ENCODE data around the gene PAF1. TPM values are rescaled to one million over a fixed set of nuclear protein-coding genes. Genes with fewer than 3 reads are reported as not detected.

PAF1 gene
- total RNA-seq, 2 experiments from 2014 or later = 31.9 to 34.9 TPM

- peak overlapping the region; percentile 93 for H3K27ac Mint-ChIP-seq
Observed at GRCh38 chr19:39401549-39402345, 10.8 kb upstream of the PAF1 start.

GRCh38 chr19:39401070-39401548, 10.2 kb upstream of the PAF1 start:
- no peak for DNase-seq
- H3K9me3 Mint-ChIP-seq = no peaks in the 10 kb centered on the region
- intact Hi-C loops (cut with micrococcal nuclease) = loop anchor here (5.0 to 10.0 kb wide), 2 partner anchors 1026 to 1214 kb away; partner anchors contain the start of gene SERTAD1
- CTCF ChIA-PET = interaction anchor here (1.3 to 4.7 kb wide), 3 partner anchors 10 to 132 kb away, joined by 6 to 45 read pairs (median 7); partner anchors contain the start of genes EID2B, MED29 and PLEKHG2
- peak overlapping the region; percentile 84 for H3K4me3 Mint-ChIP-seq
- H3K27ac Mint-ChIP-seq = peak overlapping the region; percentile 93
- H3K36me3 Mint-ChIP-seq (ENCODE audit: low read depth) = peaks cover 6% of the 10 kb centered on the region
- peaks cover 73% of the 10 kb centered on the region for H3K4me1 Mint-ChIP-seq (ENCODE audit: low read depth)
- no peaks in the 10 kb centered on the region for H3K27me3 Mint-ChIP-seq (ENCODE audit: low read depth)

More at GRCh38 chr19:39401549-39402345, 10.8 kb upstream of the PAF1 start:
- peak overlapping the region; percentile 84 for H3K4me3 Mint-ChIP-seq
- H3K36me3 Mint-ChIP-seq (ENCODE audit: low read depth) = peaks cover 8% of the 10 kb centered on the region
- DNase-seq = peak; percentile 86
- H3K4me1 Mint-ChIP-seq (ENCODE audit: low read depth) = peaks cover 75% of the 10 kb centered on the region
- CTCF ChIA-PET = interaction anchor here (1.3 to 4.7 kb wide), 3 partner anchors 10 to 131 kb away, joined by 6 to 45 read pairs (median 7); partner anchors contain the start of genes EID2B, MED29 and PLEKHG2
- no peaks in the 10 kb centered on the region for H3K9me3 Mint-ChIP-seq
- H3K27me3 Mint-ChIP-seq (ENCODE audit: low read depth) = no peaks in the 10 kb centered on the region
- intact Hi-C loops (cut with micrococcal nuclease) = loop anchor here (1.0 to 10.0 kb wide), 4 partner anchors 10 to 1213 kb away; partner anchors contain the start of genes MED29, PAF1, PLEKHG2 and SERTAD1

- H3K27ac Mint-ChIP-seq = no peak overlapping the region
- intact Hi-C loops (cut with micrococcal nuclease) = loop anchor here (5.0 to 10.0 kb wide), 2 partner anchors 1027 to 1215 kb away; partner anchors contain the start of gene SERTAD1
- H3K9me3 Mint-ChIP-seq = no peaks in the 10 kb centered on the region
- H3K27me3 Mint-ChIP-seq (ENCODE audit: low read depth) = no peaks in the 10 kb centered on the region
- DNase-seq = no peak
- peaks cover 67% of the 10 kb centered on the region for H3K4me1 Mint-ChIP-seq (ENCODE audit: low read depth)
- peaks cover 12% of the 10 kb centered on the region for H3K36me3 Mint-ChIP-seq (ENCODE audit: low read depth)
- no peak overlapping the region for H3K4me3 Mint-ChIP-seq
- CTCF ChIA-PET = interaction anchor here (2.0 to 4.7 kb wide), 2 partner anchors 8 to 12 kb away, joined by 7 to 45 read pairs; partner anchors contain the start of genes MED29 and PLEKHG2
Observed at GRCh38 chr19:39400061-39400460, 9.2 kb upstream of the PAF1 start.

- H3K9me3 Mint-ChIP-seq = no peaks in the 10 kb centered on the region
- peak overlapping the region; percentile 39 for H3K27ac Mint-ChIP-seq
- H3K4me1 Mint-ChIP-seq (ENCODE audit: low read depth) = peaks cover 64% of the 10 kb centered on the region
Observed at GRCh38 chr19:39399668-39400050, 8.8 kb upstream of the PAF1 start.

GRCh38 chr19:39398297-39398864, 7.5 kb upstream of the PAF1 start:
- peak overlapping the region; percentile 91 for H3K27ac Mint-ChIP-seq
- DNase-seq = peak; percentile 81
- H3K4me3 Mint-ChIP-seq = peak overlapping the region; percentile 34
- peaks cover 18% of the 10 kb centered on the region for H3K36me3 Mint-ChIP-seq (ENCODE audit: low read depth)
- intact Hi-C loops (cut with micrococcal nuclease) = loop anchor here (1.0 kb wide), 2 partner anchors 32 to 186 kb away; no protein-coding TSS in a partner anchor
- H3K9me3 Mint-ChIP-seq = no peaks in the 10 kb centered on the region
- peaks cover 62% of the 10 kb centered on the region for H3K4me1 Mint-ChIP-seq (ENCODE audit: low read depth)
- H3K27me3 Mint-ChIP-seq (ENCODE audit: low read depth) = no peaks in the 10 kb centered on the region
- CTCF ChIA-PET = interaction anchor here (0.8 to 3.6 kb wide), 8 partner anchors 10 to 134 kb away, joined by 3 to 97 read pairs (median 4); partner anchors contain the start of genes EID2B, GMFG, PLEKHG2 and RPS16

More at GRCh38 chr19:39399668-39400050, 8.8 kb upstream of the PAF1 start:
- no peak for DNase-seq
- Mint-ChIP-seq H3K36me3 (ENCODE audit: low read depth) (peaks cover 13% of the 10 kb centered on the region), H3K27me3 (ENCODE audit: low read depth) (no peaks in the 10 kb centered on the region), H3K4me3 (no peak overlapping the region)
- CTCF ChIA-PET = interaction anchor here (2.0 to 4.7 kb wide), 2 partner anchors 8 to 12 kb away, joined by 7 to 45 read pairs; partner anchors contain the start of genes MED29 and PLEKHG2
- intact Hi-C loops (cut with micrococcal nuclease) = loop anchor here (5.0 to 10.0 kb wide), 2 partner anchors 1028 to 1215 kb away; partner anchors contain the start of gene SERTAD1

GRCh38 chr19:39397360-39398296, 6.7 kb upstream of the PAF1 start:
- Mint-ChIP-seq H3K27me3 (ENCODE audit: low read depth) (no peaks in the 10 kb centered on the region), H3K4me3 (peak overlapping the region; percentile 34), H3K27ac (peak overlapping the region; percentile 91), H3K9me3 (no peaks in the 10 kb centered on the region), H3K4me1 (ENCODE audit: low read depth) (peaks cover 63% of the 10 kb centered on the region), H3K36me3 (ENCODE audit: low read depth) (peaks cover 18% of the 10 kb centered on the region)
- CTCF ChIA-PET = interaction anchor here (0.8 to 3.6 kb wide), 8 partner anchors 10 to 135 kb away, joined by 3 to 97 read pairs (median 4); partner anchors contain the start of genes EID2B, GMFG, PLEKHG2 and RPS16
- DNase-seq = peak; percentile 96
- intact Hi-C loops (cut with micrococcal nuclease) = loop anchor here (1.0 to 2.0 kb wide), 4 partner anchors 15 to 185 kb away; partner anchors contain the start of genes EID2B and PLEKHG2

GRCh38 chr19:39390451-39390750, 505 bp downstream of the PAF1 start:
- intact Hi-C loops (cut with micrococcal nuclease) = no loop called here
- DNase-seq = peak; percentile 84
- no peaks in the 10 kb centered on the region for H3K27me3 Mint-ChIP-seq (ENCODE audit: low read depth)
- peaks cover 41% of the 10 kb centered on the region for H3K4me1 Mint-ChIP-seq (ENCODE audit: low read depth)
- H3K36me3 Mint-ChIP-seq (ENCODE audit: low read depth) = peaks cover 21% of the 10 kb centered on the region
- no peaks in the 10 kb centered on the region for H3K9me3 Mint-ChIP-seq
- peak overlapping the region; percentile 98 for H3K4me3 Mint-ChIP-seq
- H3K27ac Mint-ChIP-seq = peak overlapping the region; percentile 98
- CTCF ChIA-PET = interaction anchor here (1.8 to 2.2 kb wide), 2 partner anchors 21 to 24 kb away, joined by 3 to 11 read pairs; no protein-coding TSS in a partner anchor

GRCh38 chr19:39389631-39390414, 1.1 kb downstream of the PAF1 start:
- Mint-ChIP-seq H3K27me3 (ENCODE audit: low read depth) (no peaks in the 10 kb centered on the region), H3K9me3 (no peaks in the 10 kb centered on the region), H3K4me1 (ENCODE audit: low read depth) (peaks cover 36% of the 10 kb centered on the region), H3K36me3 (ENCODE audit: low read depth) (peaks cover 20% of the 10 kb centered on the region), H3K4me3 (peak overlapping the region; percentile 98), H3K27ac (peak overlapping the region; percentile 98)
- CTCF ChIA-PET = interaction anchor here (1.3 kb wide), 1 partner anchor 22 kb away, joined by 5 read pairs; no protein-coding TSS in a partner anchor
- DNase-seq = no peak
- intact Hi-C loops (cut with micrococcal nuclease) = no loop called here

GRCh38 chr19:39388657-39389056, 2.2 kb downstream of the PAF1 start:
- H3K4me3 Mint-ChIP-seq = no peak overlapping the region
- CTCF ChIA-PET = interaction anchor here (1.3 kb wide), 1 partner anchor 23 kb away, joined by 5 read pairs; no protein-coding TSS in a partner anchor

GRCh38 chr19:39386557-39386956, 4.3 kb downstream of the PAF1 start:
- CTCF ChIA-PET = interaction anchor here (0.6 kb wide), 1 partner anchor 15 kb away, joined by 3 read pairs; no protein-coding TSS in a partner anchor
- Mint-ChIP-seq H3K27me3 (ENCODE audit: low read depth) (no peaks in the 10 kb centered on the region), H3K27ac (peak overlapping the region; percentile 7), H3K4me1 (ENCODE audit: low read depth) (peaks cover 19% of the 10 kb centered on the region), H3K36me3 (ENCODE audit: low read depth) (peaks cover 17% of the 10 kb centered on the region), H3K4me3 (no peak overlapping the region), H3K9me3 (no peaks in the 10 kb centered on the region)
- DNase-seq = no peak
- intact Hi-C loops (cut with micrococcal nuclease) = no loop called here

More at GRCh38 chr19:39388657-39389056, 2.2 kb downstream of the PAF1 start:
- no peaks in the 10 kb centered on the region for H3K9me3 Mint-ChIP-seq
- H3K27ac Mint-ChIP-seq = no peak overlapping the region
- H3K4me1 Mint-ChIP-seq (ENCODE audit: low read depth) = peaks cover 33% of the 10 kb centered on the region
- H3K36me3 Mint-ChIP-seq (ENCODE audit: low read depth) = peaks cover 15% of the 10 kb centered on the region
- intact Hi-C loops (cut with micrococcal nuclease) = no loop called here
- no peak for DNase-seq
- no peaks in the 10 kb centered on the region for H3K27me3 Mint-ChIP-seq (ENCODE audit: low read depth)
